ENCODE measurements around the gene EIF3A.

Gene EIF3A

DNA sequence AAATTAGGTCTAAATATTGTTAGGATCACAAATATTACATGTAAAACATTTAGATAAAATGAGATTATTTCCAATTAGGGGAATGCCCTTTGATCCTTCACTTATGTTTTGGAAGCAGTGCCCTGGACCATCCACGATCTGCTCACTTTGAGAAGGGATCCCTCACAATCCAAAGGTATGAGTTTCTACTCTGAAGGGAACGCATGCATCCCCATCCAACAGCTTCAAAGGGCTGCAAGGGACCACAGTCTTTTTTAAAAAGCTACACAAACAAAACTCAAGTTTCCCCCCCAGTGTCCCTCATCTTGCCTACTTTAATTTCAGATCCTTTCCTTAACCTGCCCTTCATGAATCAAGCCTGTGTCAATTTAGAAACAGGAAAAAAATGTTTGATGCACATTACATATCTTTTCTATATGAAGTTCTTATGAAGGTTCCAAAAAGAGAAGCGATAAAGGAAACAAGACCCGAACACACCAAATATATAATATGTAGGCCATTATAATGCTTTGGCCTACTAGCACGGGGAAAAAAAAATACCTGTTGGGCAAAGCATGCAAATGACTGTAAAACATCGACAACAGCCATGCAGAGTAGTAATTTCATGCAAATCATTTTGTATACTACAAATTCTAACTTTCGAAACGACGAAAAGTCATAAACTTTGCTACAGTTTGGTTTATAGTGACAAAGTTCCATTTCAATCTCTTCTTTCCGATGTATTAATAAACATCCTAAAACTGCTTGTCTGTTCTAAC, 2.0 kb downstream of the EIF3A start:
- no peak for DNase-seq (ENCODE audit: low read depth)
- no peak for TF ChIP-seq CTCF (conservative IDR thresholded peaks at IDR 0.05; ENCODE audit: low read depth, low read length)
- peak overlapping the region; percentile 96 for H3K4me3 ChIP-seq (ENCODE audit: low read length)

- no peak overlapping the region for H3K4me3 ChIP-seq (ENCODE audit: low read length)
- TF ChIP-seq CTCF (conservative IDR thresholded peaks at IDR 0.05; ENCODE audit: low read depth, low read length): no peak
- DNase-seq (ENCODE audit: low read depth): no peak
Observed at GRCh38 chr10:119073584-119073983, 7.0 kb downstream of the EIF3A start.

- H3K4me3 ChIP-seq (ENCODE audit: low read length): no peak overlapping the region
- no peak for DNase-seq (ENCODE audit: low read depth)
- TF ChIP-seq CTCF (conservative IDR thresholded peaks at IDR 0.05; ENCODE audit: low read depth, low read length): no peak
Observed at GRCh38 chr10:119070395-119071165, 10.0 kb downstream of the EIF3A start.

- TF ChIP-seq CTCF (conservative IDR thresholded peaks at IDR 0.05; ENCODE audit: low read depth, low read length): no peak
- no peak for DNase-seq (ENCODE audit: low read depth)
- H3K4me3 ChIP-seq (ENCODE audit: low read length): no peak overlapping the region
Observed at GRCh38 chr10:119061926-119062325, 18.7 kb downstream of the EIF3A start.

DNA sequence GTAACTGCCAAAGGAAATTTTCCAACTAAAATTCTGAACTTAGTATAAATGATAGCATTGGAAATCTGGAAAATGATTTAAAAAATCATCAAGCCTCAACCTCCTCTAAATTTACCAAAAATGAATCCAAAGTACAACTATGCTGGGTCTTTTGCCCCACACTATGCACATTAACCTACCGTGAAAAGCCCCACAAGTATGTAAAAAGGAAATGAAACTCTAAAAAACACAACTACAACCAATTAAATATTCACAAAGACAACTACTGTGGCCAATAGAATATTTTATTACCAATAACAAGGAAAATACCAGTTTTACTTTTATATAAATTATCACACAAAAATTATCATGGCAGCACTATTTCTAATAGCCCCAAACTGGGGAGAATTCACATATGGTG, 19.3 kb downstream of the EIF3A start:
- DNase-seq (ENCODE audit: low read depth): no peak
- H3K4me3 ChIP-seq (ENCODE audit: low read length): no peak overlapping the region

GRCh38 chr10:119060107-119060506, 20.5 kb downstream of the EIF3A start:
- TF ChIP-seq CTCF (conservative IDR thresholded peaks at IDR 0.05; ENCODE audit: low read depth, low read length): no peak
- H3K4me3 ChIP-seq (ENCODE audit: low read length): no peak overlapping the region
- peak; percentile 39 for DNase-seq (ENCODE audit: low read depth)

More for the DNA sequence above, 19.3 kb downstream of the EIF3A start:
- no peak for TF ChIP-seq CTCF (conservative IDR thresholded peaks at IDR 0.05; ENCODE audit: low read depth, low read length)
